OCI-LY1 (cell line): ENCODE data around the gene OR6C3.
"Not testable (repeated sequence)": the region's sequence is repeated elsewhere in the genome, so short reads cannot be mapped to it uniquely, and the experiment has no call there.

Source experiments
- H2AFZ ChIP-seq: fragments of 200-600 bp; sonication (generic), shearing (Covaris generic); 2 replicates; pipeline ENCODE4 v1.6.0; 2014; ENCODE audit warnings: antibody characterized with exemption, mild to moderate bottlenecking, low read length
- H3F3A ChIP-seq: fragments of 200-600 bp; sonication (generic), shearing (Covaris generic); 2 replicates; pipeline ENCODE4 v1.6.0; 2014; ENCODE audit warnings: mild to moderate bottlenecking, antibody characterized with exemption, low read length, moderate library complexity; ENCODE audit not compliant: insufficient read depth
- H3K27ac ChIP-seq: fragments of 200-600 bp; sonication (generic); 2 replicates; pipeline ENCODE4 v1.5.1; 2014; ENCODE audit warnings: low read length, mixed run types, mild to moderate bottlenecking, low read depth; ENCODE audit not compliant: poor library complexity, severe bottlenecking
- H3K27me3 ChIP-seq: fragments of 200-600 bp; sonication (generic); 2 replicates; pipeline ENCODE4 v1.6.0; 2014; ENCODE audit warnings: antibody characterized with exemption, mild to moderate bottlenecking, low read length, moderate library complexity; ENCODE audit not compliant: insufficient read depth
- H3K36me3 ChIP-seq: fragments of 200-600 bp; sonication (generic); 2 replicates; pipeline ENCODE4 v1.6.1; 2014; ENCODE audit warnings: mild to moderate bottlenecking, antibody characterized with exemption, low read length, moderate library complexity, mixed read lengths; ENCODE audit not compliant: insufficient read depth
- H3K4me1 ChIP-seq: fragments of 200-600 bp; sonication (generic); 2 replicates; pipeline ENCODE4 v1.5.1; 2014; ENCODE audit warnings: mild to moderate bottlenecking, low read length, moderate library complexity; ENCODE audit not compliant: insufficient read depth, severe bottlenecking
- H3K4me2 ChIP-seq: fragments of 200-600 bp; sonication (generic), shearing (Covaris generic); 2 replicates; pipeline ENCODE4 v1.6.1; 2014; ENCODE audit warnings: low read length
- H3K4me3 ChIP-seq: fragments of 200-600 bp; sonication (generic); 2 replicates; pipeline ENCODE4 v1.5.1; 2014; ENCODE audit warnings: low read length, low read depth, mild to moderate bottlenecking, mixed read lengths; ENCODE audit not compliant: poor library complexity, severe bottlenecking
- H3K79me2 ChIP-seq: fragments of 200-600 bp; shearing (Covaris generic); 2 replicates; pipeline ENCODE4 v1.6.1; 2016; ENCODE audit warnings: mixed run types, low read length, mixed read lengths; ENCODE audit not compliant: insufficient read depth
- H3K9ac ChIP-seq: fragments of 200-600 bp; sonication (generic), shearing (Covaris generic); 2 replicates; pipeline ENCODE4 v1.6.1; 2014; ENCODE audit warnings: mild to moderate bottlenecking, low read length, mixed read lengths
- H3K9me2 ChIP-seq: fragments of 200-600 bp; sonication (generic), shearing (Covaris generic); 2 replicates; pipeline ENCODE4 v1.6.1; 2014; ENCODE audit warnings: low read depth, mild to moderate bottlenecking, low read length, mixed read lengths
- H3K9me3 ChIP-seq: fragments of 200-600 bp; shearing (Covaris generic); 2 replicates; pipeline ENCODE4 v1.6.1; 2014; ENCODE audit warnings: low read length, mixed read lengths
- H4K20me1 ChIP-seq: fragments of 200-600 bp; sonication (generic), shearing (Covaris generic); 2 replicates; pipeline ENCODE4 v1.6.0; 2016; ENCODE audit warnings: mild to moderate bottlenecking, low read length; ENCODE audit not compliant: insufficient read depth
- CTCF ChIP-seq: fragments of 200-600 bp; sonication (generic), shearing (Covaris generic); IDR thresholded peaks from 2 replicates; pipeline ENCODE4 v1.5.1; 2017; ENCODE audit warnings: mild to moderate bottlenecking, antibody characterized with exemption, low read length, moderate library complexity, mixed read lengths
- EZH2 ChIP-seq: fragments of 200-600 bp; sonication (generic), shearing (Covaris generic); IDR thresholded peaks from 2 replicates; pipeline ENCODE4 v1.8.0; 2017; ENCODE audit warnings: borderline replicate concordance, mixed run types, mild to moderate bottlenecking, antibody characterized with exemption, low read length, moderate library complexity, mixed read lengths

Gene OR6C3

GRCh38 chr12:55314043-55314442 lies 16.5 kb upstream of the OR6C3 start, which contains the start of gene OR6C1:
Gene OR6C1, plus strand, starts transcription at chr12:55314343. Its CDS starts 6,257 bp downstream, at chr12:55320600.
- H3K79me2 ChIP-seq, result no peaks in the 10 kb centered on the region
- H2AFZ ChIP-seq, result no peak within 1 kb of the TSS
- no peak within 1 kb of the TSS for H3K9ac ChIP-seq
- no peak within 1 kb of the TSS for H3K4me3 ChIP-seq
- H3K9me3 ChIP-seq, result no peaks in the 10 kb centered on the region
- H3F3A ChIP-seq, result no peaks in the 10 kb centered on the region
- H3K27me3 ChIP-seq, result no peaks in the 10 kb centered on the region
- H3K27ac ChIP-seq, result no peak within 1 kb of the TSS
- H3K4me1 ChIP-seq, result no peaks in the 10 kb centered on the region
- no peaks in the 10 kb centered on the region for H4K20me1 ChIP-seq
- no peaks in the 10 kb centered on the region for H3K36me3 ChIP-seq
- no peaks in the 10 kb centered on the region for H3K9me2 ChIP-seq
- no peak within 1 kb of the TSS for H3K4me2 ChIP-seq
- no peak for TF ChIP-seq EZH2
- no peak for TF ChIP-seq CTCF

- no peaks in the 10 kb centered on the region for H3F3A ChIP-seq
- H3K36me3 ChIP-seq, result no peaks in the 10 kb centered on the region
- H3K9me2 ChIP-seq, result no peaks in the 10 kb centered on the region
- H3K4me3 ChIP-seq, result no peak overlapping the region
- no peaks in the 10 kb centered on the region for H3K9me3 ChIP-seq
- H3K9ac ChIP-seq, result no peak overlapping the region
- H3K27ac ChIP-seq, result no peak overlapping the region
- no peaks in the 10 kb centered on the region for H3K27me3 ChIP-seq
- TF ChIP-seq CTCF, result no peak
- TF ChIP-seq EZH2, result no peak
- H3K4me2 ChIP-seq, result no peak overlapping the region
- no peaks in the 10 kb centered on the region for H4K20me1 ChIP-seq
- no peaks in the 10 kb centered on the region for H3K4me1 ChIP-seq
- no peaks in the 10 kb centered on the region for H3K79me2 ChIP-seq
- no peak overlapping the region for H2AFZ ChIP-seq
These were observed 10.3 kb upstream of the OR6C3 start for GRCh38 chr12:55320201-55320600.

GRCh38 chr12:55325801-55326200 lies 4.7 kb upstream of the OR6C3 start:
- not testable (repeated sequence) for H2AFZ ChIP-seq, H3K27ac ChIP-seq, H3K27me3 ChIP-seq, H3K9ac ChIP-seq, H3K36me3 ChIP-seq, H3K4me3 ChIP-seq, H3K9me2 ChIP-seq, H3K79me2 ChIP-seq, H3K4me2 ChIP-seq, H3K9me3 ChIP-seq, H4K20me1 ChIP-seq, H3F3A ChIP-seq, H3K4me1 ChIP-seq

- H2AFZ ChIP-seq, result no peak overlapping the region
- no peaks in the 10 kb centered on the region for H3K27me3 ChIP-seq
- no peaks in the 10 kb centered on the region for H3K79me2 ChIP-seq
- H3K9ac ChIP-seq, result no peak overlapping the region
- no peaks in the 10 kb centered on the region for H3K9me3 ChIP-seq
- no peaks in the 10 kb centered on the region for H4K20me1 ChIP-seq
- no peaks in the 10 kb centered on the region for H3K36me3 ChIP-seq
- H3K27ac ChIP-seq, result no peak overlapping the region
- H3F3A ChIP-seq, result no peaks in the 10 kb centered on the region
- H3K4me1 ChIP-seq, result no peaks in the 10 kb centered on the region
- H3K4me3 ChIP-seq, result no peak overlapping the region
- no peak for TF ChIP-seq CTCF
- TF ChIP-seq EZH2, result no peak
- H3K4me2 ChIP-seq, result no peak overlapping the region
- H3K9me2 ChIP-seq, result no peaks in the 10 kb centered on the region
These were observed 5.5 kb downstream of the OR6C3 start for GRCh38 chr12:55336002-55336401.

- not testable (repeated sequence) for H3K27ac ChIP-seq, H3F3A ChIP-seq, H3K9ac ChIP-seq, H3K36me3 ChIP-seq, H3K9me3 ChIP-seq, H3K79me2 ChIP-seq, H3K27me3 ChIP-seq, H2AFZ ChIP-seq, H3K4me2 ChIP-seq, H4K20me1 ChIP-seq, H3K4me3 ChIP-seq, H3K4me1 ChIP-seq, H3K9me2 ChIP-seq
These were observed 24.8 kb downstream of the OR6C3 start for GRCh38 chr12:55355338-55355737.
